Adipose tissue (tissue), 3 donors: ENCODE data around the gene TNFRSF9. TPM values are rescaled to one million over a fixed set of nuclear protein-coding genes. Genes with fewer than 3 reads are reported as not detected.
"Not testable (repeated sequence)": the region's sequence is repeated elsewhere in the genome, so short reads cannot be mapped to it uniquely, and the experiment has no call there.

Experiments used
- H3K27ac ChIP-seq: one replicate; pipeline ENCODE4 v1.5.1; 2013; ENCODE audit warnings: low read depth, low read length
- WGBS, 3 donors: extraction: QIAGEN DNeasy Blood & Tissue Kit; methylation state at CpG; one replicate each; pipeline ENCODE4 v1.1.7; 2013; 5-methylcytosine and 5-hydroxymethylcytosine counted together
- polyA plus RNA-seq, 3 donors: library from polyadenylated mRNA; stranded (reverse); fragments of 200-250 nt; gene quantifications; one replicate each; pipeline ENCODE4 v1.2.3, GENCODE V29; 2013
- donor health status: healthy with polysubstance abuse.
- donor health status: Bipolar disorder and iron deficiency.
- donor health status: healthy.

TNFRSF9 gene
- under 1 TPM in 2 of 3 donors, not detected in 1; 0.21 to 0.22 TPM for polyA plus RNA-seq

- WGBS, 3 donors = 51 to 60% (median 58%) methylated on average over 14 of the region's 14 CpGs
- H3K27ac ChIP-seq = no peak within 1 kb of the TSS
These were observed at the start of gene TNFRSF9 for GRCh38 chr1:7940745-7941436. Gene TNFRSF9 (minus strand): TSS chr1:7940839. CDS start chr1:7939994, 845 bp downstream.

GRCh38 chr1:7989762-7990428, 49.3 kb upstream of the TNFRSF9 start:
- WGBS, 3 donors = 58 to 77% (median 68%) methylated on average over 2 of the region's 2 CpGs
- no peak overlapping the region for H3K27ac ChIP-seq

GRCh38 chr1:7988576-7988975, 47.9 kb upstream of the TNFRSF9 start:
- 82 to 85% (median 84%) methylated on average over 1 of the region's 1 CpG for WGBS, 3 donors
- no peak overlapping the region for H3K27ac ChIP-seq

- WGBS, 3 donors = 89 to 97% (median 97%) methylated on average over 7 of the region's 7 CpGs
- H3K27ac ChIP-seq = no peak overlapping the region
These were observed 46.9 kb upstream of the TNFRSF9 start for GRCh38 chr1:7987528-7987927.

GRCh38 chr1:7985851-7986612, 45.4 kb upstream of the TNFRSF9 start:
- WGBS, 3 donors = 81 to 89% (median 85%) methylated on average over 15 of the region's 15 CpGs
- H3K27ac ChIP-seq = no peak overlapping the region

- 89 to 94% (median 93%) methylated on average over 15 of the region's 15 CpGs for WGBS, 3 donors
- H3K27ac ChIP-seq = no peak overlapping the region
These were observed 44.2 kb upstream of the TNFRSF9 start for GRCh38 chr1:7984811-7985210.

GRCh38 chr1:7983086-7983778, 42.6 kb upstream of the TNFRSF9 start:
- H3K27ac ChIP-seq = no peak overlapping the region
- WGBS, 3 donors = 87 to 95% (median 93%) methylated on average over 15 of the region's 15 CpGs

GRCh38 chr1:7980984-7981383, 40.3 kb upstream of the TNFRSF9 start:
- 89 to 91% (median 90%) methylated on average over 7 of the region's 7 CpGs for WGBS, 3 donors
- H3K27ac ChIP-seq = no peak overlapping the region

GRCh38 chr1:7975212-7975865, 34.7 kb upstream of the TNFRSF9 start:
- whole genome bisulfite sequencing, 3 donors = 57 to 76% (median 68%) methylated on average over 8 of the region's 8 CpGs
- no peak overlapping the region for H3K27ac ChIP-seq

GRCh38 chr1:7973086-7973485, 32.4 kb upstream of the TNFRSF9 start:
- H3K27ac ChIP-seq = no peak overlapping the region
- WGBS, 3 donors = 92 to 96% (median 95%) methylated on average over 2 of the region's 2 CpGs

GRCh38 chr1:7972285-7972684, 31.6 kb upstream of the TNFRSF9 start:
- H3K27ac ChIP-seq = no peak overlapping the region
- 95 to 97% (median 97%) methylated on average over 5 of the region's 5 CpGs for WGBS, 3 donors

- no peak overlapping the region for H3K27ac ChIP-seq
- WGBS, 3 donors = 77 to 87% (median 86%) methylated on average over 6 of the region's 6 CpGs
These were observed 30.4 kb upstream of the TNFRSF9 start for GRCh38 chr1:7971024-7971423.

GRCh38 chr1:7970246-7970645, 29.6 kb upstream of the TNFRSF9 start:
- H3K27ac ChIP-seq = no peak overlapping the region
- 59 to 77% (median 70%) methylated on average over 2 of the region's 2 CpGs for WGBS, 3 donors

GRCh38 chr1:7967651-7968050, 27.0 kb upstream of the TNFRSF9 start:
- H3K27ac ChIP-seq = no peak overlapping the region
- 85 to 86% (median 85%) methylated on average over 4 of the region's 4 CpGs for WGBS, 3 donors

GRCh38 chr1:7967196-7967595, 26.6 kb upstream of the TNFRSF9 start:
- 39 to 51% (median 46%) methylated on average over 1 of the region's 1 CpG for WGBS, 3 donors
- H3K27ac ChIP-seq = no peak overlapping the region

- H3K27ac ChIP-seq = no peak overlapping the region
- WGBS, 3 donors = 64 to 87% (median 80%) methylated on average over 3 of the region's 3 CpGs
These were observed 23.8 kb upstream of the TNFRSF9 start for GRCh38 chr1:7964476-7964875.

GRCh38 chr1:7963841-7964240, 23.2 kb upstream of the TNFRSF9 start:
- not testable (repeated sequence) for H3K27ac ChIP-seq
- 87 to 96% (median 90%) methylated on average over 7 of the region's 7 CpGs for WGBS, 3 donors

GRCh38 chr1:7963378-7963730, 22.7 kb upstream of the TNFRSF9 start:
- WGBS, 3 donors = 95 to 97% (median 96%) methylated on average over 12 of the region's 12 CpGs
- not testable (repeated sequence) for H3K27ac ChIP-seq
